Measurements from ENCODE around the gene RGS6. TPM values are rescaled to one million over a fixed set of nuclear protein-coding genes. Genes with fewer than 3 reads are reported as not detected.
A peak's percentile ranks its signal among the peaks of the same experiment; 100 is the strongest.

The RGS6 gene
- total RNA-seq, 2 donors from 2014 or later: 0.08 TPM; not detected in 1

DNA sequence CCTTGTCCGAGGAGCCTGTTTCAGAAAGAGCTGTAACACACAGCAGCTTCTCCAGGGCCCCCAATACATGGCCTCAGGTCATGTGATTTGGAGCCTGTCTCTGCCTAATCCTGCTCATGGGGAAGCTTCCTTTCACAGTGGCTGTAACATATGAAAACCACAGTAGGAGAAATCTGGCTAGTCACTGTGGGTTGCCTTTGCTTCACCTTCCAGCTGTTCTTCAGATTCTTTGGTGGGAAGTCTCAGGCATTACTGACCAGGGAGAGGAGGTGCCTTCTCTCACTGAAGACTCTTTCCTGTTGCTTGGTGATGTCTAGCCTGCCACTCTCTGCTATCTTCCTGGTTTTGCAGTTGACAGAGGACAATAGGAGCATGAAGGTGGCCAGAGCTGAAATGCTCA lies 611.1 kb downstream of the RGS6 start:
- Mint-ChIP-seq H3K36me3 (no peaks in the 10 kb centered on the region), H3K27ac (no peak overlapping the region), H3K4me3 (no peak overlapping the region), H3K27me3 (peaks cover 25 to 43% of the 10 kb centered on the region in 2 donors), H3K4me1 (ENCODE audit: low read depth in 2 of 2) (peaks cover 0 to 9% of the 10 kb centered on the region in 2 donors), H3K9me3 (no peaks in the 10 kb centered on the region)
- DNase-seq (ENCODE audit: low spot score) (peak; percentile 28), ATAC-seq (no peak)

DNA sequence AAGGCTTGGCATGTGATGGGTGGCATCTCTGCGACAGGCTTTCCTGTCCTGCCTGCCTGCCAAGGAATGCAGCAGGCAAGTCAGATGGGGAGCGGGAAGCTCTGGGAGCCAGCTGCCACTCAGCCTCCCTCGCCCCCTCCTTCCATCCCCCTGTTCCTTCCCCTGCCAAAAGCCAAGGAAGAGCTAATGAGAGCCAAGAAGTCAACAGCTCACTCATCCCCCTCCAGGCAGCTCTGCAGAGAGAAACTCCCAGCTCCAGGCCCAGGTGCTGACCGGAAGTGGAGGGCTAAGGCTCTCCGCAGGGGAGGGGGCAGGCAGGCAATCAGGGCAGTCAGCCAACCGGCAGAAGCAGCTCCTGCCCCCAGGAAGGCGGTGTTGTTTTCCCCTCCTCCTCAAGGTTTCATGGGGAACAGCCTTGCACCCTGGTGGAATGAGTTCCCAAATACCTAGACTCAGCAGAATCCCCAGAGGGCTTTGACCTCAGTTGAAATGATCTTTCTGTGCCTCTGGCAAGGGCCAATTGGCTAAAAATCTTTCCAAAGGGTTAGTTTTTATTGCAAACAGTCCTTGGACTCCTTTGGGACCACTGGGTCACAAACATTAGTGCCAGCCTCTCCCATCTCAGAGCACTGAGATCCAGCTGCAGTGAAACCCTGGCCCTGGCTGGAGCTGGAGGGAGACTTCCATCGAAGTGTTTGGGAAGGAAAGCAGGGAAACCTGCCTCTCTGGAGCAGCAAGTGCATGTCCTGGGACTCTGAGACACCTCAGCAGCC lies 612.6 kb downstream of the RGS6 start:
- Mint-ChIP-seq H3K27me3 (peaks cover 34 to 39% of the 10 kb centered on the region in 2 donors), H3K36me3 (no peaks in the 10 kb centered on the region), H3K27ac (no peak overlapping the region), H3K4me3 (no peak overlapping the region), H3K9me3 (no peaks in the 10 kb centered on the region), H3K4me1 (ENCODE audit: low read depth in 2 of 2) (peaks cover under 1 to 7% of the 10 kb centered on the region in 2 donors)
- DNase-seq (ENCODE audit: low spot score) (peak; percentile 23), ATAC-seq (no peak)

DNA sequence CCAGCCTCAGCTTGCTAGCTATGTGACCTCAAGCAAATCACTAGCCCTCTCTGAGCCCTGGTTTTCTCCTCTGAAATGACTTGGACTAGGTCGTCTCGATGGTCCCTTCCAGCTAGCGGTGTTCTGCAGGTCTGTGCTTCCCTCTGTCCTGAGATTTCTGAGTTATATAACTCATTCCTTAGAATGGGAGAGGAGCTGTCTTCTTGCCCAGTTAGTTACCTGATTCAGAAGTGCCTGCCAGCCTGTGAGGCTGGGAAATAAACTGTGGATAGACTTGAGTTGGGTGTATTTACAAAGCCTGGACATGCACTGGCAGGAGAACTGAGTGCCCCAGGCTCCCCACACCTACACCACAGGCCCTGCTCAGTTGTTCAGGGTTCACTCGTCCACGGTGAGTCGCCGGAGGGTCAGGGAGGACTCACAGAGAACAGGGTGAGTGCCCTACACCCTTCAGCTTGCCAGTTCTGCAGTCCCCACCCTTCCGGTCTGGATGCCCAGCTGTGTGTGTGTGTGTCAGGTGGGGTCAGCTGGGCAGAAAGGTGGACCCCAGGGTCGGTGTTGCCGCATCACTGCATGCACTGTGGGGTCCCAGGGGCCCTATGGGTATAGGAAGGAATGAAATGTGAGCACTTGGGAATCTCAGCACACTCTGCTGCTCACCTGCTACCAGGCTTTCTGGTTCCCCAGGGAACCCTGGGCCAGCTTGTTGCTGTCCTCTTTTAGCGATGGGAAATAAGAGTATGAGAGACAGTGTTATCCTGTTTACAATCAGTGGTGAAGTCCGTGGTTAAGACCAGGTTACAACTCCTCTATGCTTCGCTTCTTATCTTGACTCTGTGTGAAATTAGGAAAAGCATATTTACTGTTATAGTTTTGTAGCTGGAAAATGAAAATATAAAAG lies 613.4 kb downstream of the RGS6 start:
- H3K36me3 Mint-ChIP-seq: no peaks in the 10 kb centered on the region
- peaks cover 34 to 39% of the 10 kb centered on the region in 2 donors for H3K27me3 Mint-ChIP-seq
- H3K9me3 Mint-ChIP-seq: no peaks in the 10 kb centered on the region
- DNase-seq (ENCODE audit: low spot score) (peak; percentile 34), ATAC-seq (peak in 1 of 2 donors; percentile 43)
- peak overlapping the region in 1 of 2 donors; percentile 27 for H3K27ac Mint-ChIP-seq
- H3K4me3 Mint-ChIP-seq: no peak overlapping the region
- H3K4me1 Mint-ChIP-seq (ENCODE audit: low read depth in 2 of 2): peaks cover 5 to 7% of the 10 kb centered on the region in 2 donors

DNA sequence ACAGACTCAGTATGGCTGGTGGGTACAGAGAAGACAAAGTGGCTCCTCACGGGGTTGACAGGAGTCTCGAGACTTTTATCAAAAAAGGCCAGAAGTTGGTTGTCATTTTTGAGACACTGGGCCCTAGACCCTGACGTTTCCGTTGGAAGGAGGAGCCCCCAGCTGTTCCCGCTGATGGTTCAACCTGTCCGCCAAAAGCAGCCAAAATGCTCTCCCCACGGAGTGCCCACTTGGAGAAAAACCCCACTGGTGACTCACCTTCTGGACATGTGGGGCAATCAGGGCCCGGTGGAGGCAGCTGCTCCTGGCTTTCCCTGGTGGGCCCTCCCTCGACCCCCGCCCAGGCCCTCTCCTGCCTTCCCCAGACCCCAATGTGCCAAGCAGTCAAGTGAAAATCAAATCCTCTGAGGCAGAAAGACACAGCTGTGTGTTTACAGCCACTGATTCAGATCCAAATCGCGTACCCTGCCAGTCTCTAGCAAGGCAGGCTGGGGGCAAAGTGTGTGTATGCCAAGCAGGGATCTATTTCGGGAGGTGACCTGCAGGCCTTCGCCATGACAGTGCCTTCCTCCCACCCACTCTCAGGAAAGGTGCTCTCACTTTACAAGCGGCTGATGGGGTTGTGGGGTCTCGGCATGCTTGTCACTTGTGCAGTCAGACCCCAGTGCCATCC lies 614.3 kb downstream of the RGS6 start:
- Mint-ChIP-seq H3K9me3 (no peaks in the 10 kb centered on the region), H3K36me3 (no peaks in the 10 kb centered on the region), H3K27me3 (peaks cover 34% of the 10 kb centered on the region in 2 donors), H3K4me1 (ENCODE audit: low read depth in 2 of 2) (peaks cover 5 to 7% of the 10 kb centered on the region in 2 donors), H3K4me3 (no peak overlapping the region), H3K27ac (no peak overlapping the region)
- ATAC-seq (peak in 1 of 2 donors; percentile 17), DNase-seq (ENCODE audit: low spot score) (peak; percentile 35)

DNA sequence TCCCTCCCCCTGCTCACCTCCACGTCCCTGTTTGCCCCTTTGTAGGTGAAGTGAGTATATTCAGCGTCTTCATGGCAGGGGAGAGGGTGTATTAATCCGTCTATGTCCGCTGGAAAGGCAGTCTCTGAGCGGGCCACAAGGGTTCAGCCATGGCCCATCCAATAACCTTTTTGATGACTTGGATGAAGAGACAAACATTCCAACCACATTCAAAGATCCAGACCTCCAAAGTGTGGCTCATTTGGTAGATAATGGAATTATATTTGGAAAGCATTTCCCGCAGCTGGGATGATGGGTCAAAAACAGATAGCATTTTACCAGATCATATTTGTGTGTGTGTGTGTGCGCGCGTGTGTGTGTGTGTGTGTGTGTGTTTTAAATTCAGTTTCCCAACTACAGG lies 615.8 kb downstream of the RGS6 start:
- peak; percentile 5 for DNase-seq (ENCODE audit: low spot score)
- Mint-ChIP-seq H3K4me3 (no peak overlapping the region), H3K27ac (peak overlapping the region in 1 of 2 donors; percentile 13), H3K36me3 (no peaks in the 10 kb centered on the region), H3K9me3 (no peaks in the 10 kb centered on the region), H3K27me3 (peaks cover 32 to 34% of the 10 kb centered on the region in 2 donors), H3K4me1 (ENCODE audit: low read depth in 2 of 2) (peaks cover 5 to 7% of the 10 kb centered on the region in 2 donors)
- ATAC-seq: no peak

DNA sequence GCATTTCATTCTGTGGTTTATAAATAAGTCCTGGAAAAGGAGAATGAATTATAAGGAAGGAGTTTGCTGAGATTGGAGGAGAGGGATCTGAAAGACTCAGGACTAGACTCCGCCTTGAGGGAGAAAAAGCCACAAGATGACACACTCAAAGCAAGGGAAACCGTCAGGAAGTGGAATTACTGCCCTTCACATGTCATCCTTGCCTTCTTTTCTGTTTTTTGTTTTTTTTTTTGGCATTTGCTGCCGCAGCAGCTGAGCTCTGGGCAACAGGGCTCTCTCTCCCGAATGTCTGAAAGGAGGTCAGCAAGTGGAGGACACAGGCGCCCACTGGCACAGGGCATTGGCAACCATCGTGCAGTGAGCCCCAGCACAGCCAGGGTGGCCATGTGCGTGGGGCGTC lies 616.8 kb downstream of the RGS6 start:
- Mint-ChIP-seq H3K9me3 (no peaks in the 10 kb centered on the region), H3K36me3 (no peaks in the 10 kb centered on the region), H3K4me3 (no peak overlapping the region), H3K4me1 (ENCODE audit: low read depth in 2 of 2) (peaks cover 5 to 7% of the 10 kb centered on the region in 2 donors), H3K27me3 (peaks cover 40 to 43% of the 10 kb centered on the region in 2 donors), H3K27ac (peak overlapping the region in 1 of 2 donors; percentile 13)
- peak; percentile 25 for DNase-seq (ENCODE audit: low spot score)
- ATAC-seq: no peak

DNA sequence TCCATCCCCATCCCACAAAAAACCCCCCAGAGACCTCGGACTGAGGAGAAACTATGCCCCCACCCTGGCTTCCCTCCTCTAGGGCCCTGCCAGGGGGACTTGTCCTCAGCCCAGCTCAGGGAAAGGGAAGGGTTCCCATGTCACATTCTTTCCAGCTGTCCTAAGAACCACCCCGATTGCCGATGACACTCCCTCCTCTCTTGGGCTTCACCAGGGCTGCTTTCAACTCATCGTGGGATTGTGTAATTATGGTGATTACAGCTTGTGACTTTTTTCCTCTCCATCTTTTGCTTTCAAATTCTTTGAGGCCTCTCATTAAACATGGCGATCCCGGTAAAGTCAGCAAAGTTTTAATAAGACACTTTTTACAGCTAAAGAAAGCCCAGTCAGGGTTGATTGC lies 617.6 kb downstream of the RGS6 start:
- no peaks in the 10 kb centered on the region for H3K36me3 Mint-ChIP-seq
- no peak overlapping the region for H3K27ac Mint-ChIP-seq
- ATAC-seq: no peak
- DNase-seq (ENCODE audit: low spot score): peak; percentile 45
- H3K4me3 Mint-ChIP-seq: peak overlapping the region; percentile 29
- peaks cover 5 to 7% of the 10 kb centered on the region in 2 donors for H3K4me1 Mint-ChIP-seq (ENCODE audit: low read depth in 2 of 2)
- H3K9me3 Mint-ChIP-seq: no peaks in the 10 kb centered on the region
- H3K27me3 Mint-ChIP-seq: peaks cover 40 to 45% of the 10 kb centered on the region in 2 donors

DNA sequence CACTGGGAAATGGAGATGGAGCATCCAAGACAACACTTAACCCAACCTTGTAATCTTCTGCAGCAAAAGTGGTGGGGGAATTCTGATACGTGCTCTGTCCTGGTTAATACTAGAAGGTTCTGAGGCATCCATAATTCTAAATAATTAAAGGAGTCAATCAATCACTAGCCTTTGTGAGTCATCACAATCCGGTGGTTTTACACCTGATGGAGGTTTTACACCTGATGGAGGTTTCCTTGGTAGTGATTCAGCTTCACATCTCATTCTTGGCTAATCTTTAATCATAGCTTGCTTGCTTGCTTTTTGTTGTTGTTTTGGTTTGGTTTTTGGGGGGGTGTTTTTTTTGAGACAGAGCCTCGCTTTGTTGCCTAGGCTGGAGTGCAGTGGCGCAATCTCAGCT lies 618.3 kb downstream of the RGS6 start:
- DNase-seq (ENCODE audit: low spot score): no peak
- no peak for ATAC-seq
- H3K27me3 Mint-ChIP-seq: peaks cover 38 to 42% of the 10 kb centered on the region in 2 donors
- peaks cover 4 to 5% of the 10 kb centered on the region in 2 donors for H3K4me1 Mint-ChIP-seq (ENCODE audit: low read depth in 2 of 2)
- H3K4me3 Mint-ChIP-seq: no peak overlapping the region
- no peaks in the 10 kb centered on the region for H3K36me3 Mint-ChIP-seq
- no peaks in the 10 kb centered on the region for H3K9me3 Mint-ChIP-seq
- no peak overlapping the region for H3K27ac Mint-ChIP-seq

DNA sequence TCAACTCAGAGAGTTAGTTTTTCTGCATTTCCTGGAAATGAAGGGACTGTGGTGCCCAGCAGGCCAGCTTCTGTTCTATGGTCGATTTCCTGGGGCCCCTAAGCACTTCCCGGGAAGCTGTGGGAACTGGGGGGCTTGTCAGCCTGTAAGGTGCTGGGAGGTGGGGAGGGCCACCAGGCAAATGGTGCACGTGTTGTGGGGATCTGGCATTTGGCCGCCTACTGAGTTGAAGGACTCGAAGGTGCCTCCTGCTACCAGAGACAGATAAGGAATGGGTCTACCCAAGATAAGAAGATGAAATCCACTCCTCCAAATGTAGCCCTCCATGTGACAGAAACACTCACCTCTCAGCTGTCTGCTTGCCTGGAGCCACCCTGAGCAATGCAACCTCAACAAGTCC lies 620.0 kb downstream of the RGS6 start:
- no peak for ATAC-seq
- Mint-ChIP-seq H3K4me1 (ENCODE audit: low read depth in 2 of 2) (peaks cover 0 to 5% of the 10 kb centered on the region in 2 donors), H3K27me3 (peaks cover 37 to 48% of the 10 kb centered on the region in 2 donors), H3K9me3 (no peaks in the 10 kb centered on the region), H3K27ac (no peak overlapping the region), H3K4me3 (no peak overlapping the region), H3K36me3 (no peaks in the 10 kb centered on the region)
- peak; percentile 55 for DNase-seq (ENCODE audit: low spot score)

DNA sequence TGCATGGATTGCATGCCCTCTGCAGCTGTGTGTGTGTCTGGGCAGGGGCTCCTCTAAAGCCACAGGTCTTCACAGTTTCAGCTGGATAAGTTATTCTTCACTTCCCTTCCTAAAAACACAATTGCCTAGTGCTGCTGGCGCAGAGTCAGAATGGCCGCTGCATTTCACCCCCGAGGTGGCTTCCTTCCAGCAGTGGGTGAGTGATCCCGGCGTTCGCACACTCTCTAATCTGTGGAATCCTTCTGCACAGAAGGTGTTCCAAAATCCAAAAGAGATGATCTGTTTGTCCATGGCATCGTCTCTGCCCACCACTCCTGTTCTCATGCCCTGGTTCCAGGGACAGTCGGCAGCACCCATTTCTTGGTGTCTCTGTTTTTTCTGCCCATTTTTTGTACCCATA lies 620.9 kb downstream of the RGS6 start:
- H3K4me3 Mint-ChIP-seq: no peak overlapping the region
- peaks cover 2 to 5% of the 10 kb centered on the region in 2 donors for H3K4me1 Mint-ChIP-seq (ENCODE audit: low read depth in 2 of 2)
- ATAC-seq: no peak
- DNase-seq (ENCODE audit: low spot score): peak; percentile 35
- H3K36me3 Mint-ChIP-seq: no peaks in the 10 kb centered on the region
- no peaks in the 10 kb centered on the region for H3K9me3 Mint-ChIP-seq
- H3K27me3 Mint-ChIP-seq: peaks cover 45 to 56% of the 10 kb centered on the region in 2 donors
- no peak overlapping the region for H3K27ac Mint-ChIP-seq

DNA sequence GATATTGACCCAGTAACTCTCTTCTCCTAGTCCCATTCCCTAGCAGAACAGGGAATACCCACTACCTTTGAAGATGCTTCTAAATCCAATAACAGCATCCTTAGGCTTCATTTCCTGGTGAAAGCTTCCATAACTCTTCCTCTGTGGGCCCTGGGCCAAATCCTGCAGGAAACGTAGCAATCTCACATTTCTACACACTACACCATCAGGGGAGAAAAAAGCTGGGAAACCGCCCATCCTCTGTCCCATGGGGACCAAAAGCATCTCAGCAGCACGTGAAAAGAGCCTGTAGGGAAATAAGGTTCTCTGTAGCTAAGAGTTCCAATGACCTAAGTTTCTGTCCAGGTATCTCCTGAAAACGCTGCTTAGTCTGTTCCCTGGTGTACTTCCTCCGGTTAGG lies 621.4 kb downstream of the RGS6 start:
- ATAC-seq (no peak), DNase-seq (ENCODE audit: low spot score) (no peak)
- no peak overlapping the region for H3K4me3 Mint-ChIP-seq
- peaks cover 43 to 55% of the 10 kb centered on the region in 2 donors for H3K27me3 Mint-ChIP-seq
- H3K27ac Mint-ChIP-seq: no peak overlapping the region
- no peaks in the 10 kb centered on the region for H3K9me3 Mint-ChIP-seq
- H3K36me3 Mint-ChIP-seq: no peaks in the 10 kb centered on the region
- peaks cover 4 to 5% of the 10 kb centered on the region in 2 donors for H3K4me1 Mint-ChIP-seq (ENCODE audit: low read depth in 2 of 2)

DNA sequence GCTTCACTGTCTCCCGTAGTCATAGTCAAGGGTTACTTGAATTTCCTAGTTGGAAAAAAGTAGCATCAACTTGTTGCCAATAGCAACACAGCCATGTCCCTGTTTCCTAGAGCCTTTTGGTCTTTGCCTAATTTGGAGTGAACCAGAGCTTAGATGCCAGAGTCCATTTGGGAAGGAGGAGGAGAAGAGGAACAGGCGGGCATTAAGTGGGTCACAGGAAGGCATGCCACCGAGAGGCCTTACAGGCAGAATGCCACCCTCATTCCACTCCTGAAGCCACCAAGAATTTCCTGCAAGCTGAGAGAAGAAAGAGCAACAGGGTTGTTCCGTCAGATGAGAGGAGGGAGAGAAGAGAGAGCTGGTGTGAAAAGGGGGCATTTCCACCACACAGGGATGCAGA lies 622.2 kb downstream of the RGS6 start:
- Mint-ChIP-seq H3K9me3 (no peaks in the 10 kb centered on the region), H3K27ac (no peak overlapping the region), H3K4me3 (no peak overlapping the region), H3K36me3 (no peaks in the 10 kb centered on the region), H3K4me1 (ENCODE audit: low read depth in 2 of 2) (peaks cover 11% of the 10 kb centered on the region in 2 donors), H3K27me3 (peaks cover 49 to 50% of the 10 kb centered on the region in 2 donors)
- ATAC-seq (no peak), DNase-seq (ENCODE audit: low spot score) (peak; percentile 32)

DNA sequence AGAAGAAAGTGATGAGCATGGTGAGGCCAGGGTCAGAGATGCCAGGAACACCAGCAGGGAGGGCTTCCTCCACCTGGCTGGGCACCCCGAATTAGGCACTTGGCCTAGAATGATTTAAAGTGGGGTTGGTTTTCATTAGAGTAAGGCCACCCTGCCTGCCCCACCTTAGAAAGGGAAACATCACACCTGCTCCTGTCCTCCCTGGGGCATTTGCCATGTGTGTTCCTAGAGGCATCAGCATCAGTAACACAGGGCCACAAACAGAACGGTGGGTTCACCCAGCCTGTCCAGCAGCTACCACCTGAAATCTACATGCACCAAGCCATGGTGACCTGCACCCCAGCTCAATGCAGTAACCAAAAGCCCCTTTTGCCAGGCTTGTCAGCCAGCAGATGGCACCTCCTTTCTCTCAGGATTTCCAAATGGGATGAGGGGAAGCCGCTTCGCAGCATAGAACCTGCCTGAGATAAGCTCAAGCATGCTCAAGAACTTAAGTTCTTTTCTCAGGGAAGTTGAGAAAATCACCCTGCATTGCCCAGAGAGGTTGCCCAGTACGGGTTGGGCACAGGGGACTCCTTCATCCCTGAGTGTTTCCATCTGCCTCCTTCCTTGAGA lies 622.9 kb downstream of the RGS6 start:
- H3K9me3 Mint-ChIP-seq: no peaks in the 10 kb centered on the region
- peaks cover 9 to 17% of the 10 kb centered on the region in 2 donors for H3K4me1 Mint-ChIP-seq (ENCODE audit: low read depth in 2 of 2)
- H3K4me3 Mint-ChIP-seq: no peak overlapping the region
- peak overlapping the region in 1 of 2 donors; percentile 47 for H3K27ac Mint-ChIP-seq
- peaks cover 45 to 51% of the 10 kb centered on the region in 2 donors for H3K27me3 Mint-ChIP-seq
- ATAC-seq (no peak), DNase-seq (ENCODE audit: low spot score) (peak; percentile 29)
- H3K36me3 Mint-ChIP-seq: no peaks in the 10 kb centered on the region

Measured in natural killer cell treated with Interleukin-12 subunit alpha and Interleukin-12 subunit beta and Interleukin-15 and Interleukin-18, amount 100 ng/mL, for 72 hours (primary cell).